CD14-positive monocyte (primary cell): ENCODE results near the gene ALKBH6. TPM values are rescaled to one million over a fixed set of nuclear protein-coding genes. Genes with fewer than 3 reads are reported as not detected.

Experiments
- DNase-seq, 3 donors: peaks; one replicate each; pipeline ENCODE4 v3.0.0-alpha.2; 2011 to 2022
- H2AFZ ChIP-seq: 2 replicates; pipeline ENCODE4 v1.6.0; 2012; ENCODE audit warnings: mild to moderate bottlenecking, low read depth, low read length, inconsistent platforms; ENCODE audit not compliant: insufficient read depth, poor library complexity, severe bottlenecking
- H3K27ac ChIP-seq, 2 donors: 1 replicate in 1 of 2; 2 replicates in 1 of 2; pipeline ENCODE4 v1.5.1; 2012 to 2013; ENCODE audit warnings: low read length in 2 of 2, control low read depth in 1 of 2, inconsistent platforms in 1 of 2, low read depth in 1 of 2, mild to moderate bottlenecking in 1 of 2
- H3K27me3 ChIP-seq, 2 donors: one replicate each; pipeline versions ENCODE4 v1.6.0 to v1.6.1; 2011 to 2013; ENCODE audit warnings: low read length in 2 of 2; ENCODE audit not compliant: control insufficient read depth in 2 of 2, insufficient read depth in 2 of 2
- H3K36me3 ChIP-seq, 2 donors: replicated peaks in 1 of 2; 1 replicate in 1 of 2; 2 replicates in 1 of 2; pipeline versions ENCODE4 v1.5.1 to v1.6.1; 2012 to 2013; ENCODE audit warnings: low read length in 2 of 2, control low read depth in 1 of 2, inconsistent platforms in 1 of 2, mild to moderate bottlenecking in 1 of 2; ENCODE audit not compliant: insufficient read depth in 2 of 2, control insufficient read depth in 1 of 2
- H3K4me1 ChIP-seq, 2 donors: 1 replicate in 1 of 2; 2 replicates in 1 of 2; pipeline versions ENCODE4 v1.5.1 to v1.6.1; 2012 to 2013; ENCODE audit warnings: low read length in 2 of 2, control low read depth in 1 of 2, inconsistent platforms in 1 of 2, mild to moderate bottlenecking in 1 of 2, moderate library complexity in 1 of 2; ENCODE audit not compliant: insufficient read depth in 2 of 2, control insufficient read depth in 1 of 2
- H3K4me2 ChIP-seq: replicated peaks from 2 replicates; pipeline ENCODE3; 2012; ENCODE audit warnings: low read length, moderate library complexity, mild to moderate bottlenecking; ENCODE audit not compliant: poor library complexity, severe bottlenecking; ENCODE audit errors: extremely low read depth
- H3K4me3 ChIP-seq, 3 experiments: fragments of 200-600 bp in 1 of 3; sonication (generic) in 1 of 3; replicated peaks in 1 of 3; 1 replicate in 2 of 3; 2 replicates in 1 of 3; pipeline ENCODE4 v1.5.1; 2011 to 2013; ENCODE audit warnings: low read length in 3 of 3, mild to moderate bottlenecking in 3 of 3, control low read depth in 2 of 3, low read depth in 2 of 3, inconsistent platforms in 1 of 3, moderate library complexity in 1 of 3
- H3K79me2 ChIP-seq: 2 replicates; pipeline ENCODE4 v1.6.0; 2012; ENCODE audit warnings: mild to moderate bottlenecking, control low read depth, inconsistent platforms, low read length, moderate library complexity; ENCODE audit not compliant: insufficient read depth
- H3K9ac ChIP-seq: 2 replicates; pipeline ENCODE4 v1.6.0; 2017; ENCODE audit warnings: low read length, mild to moderate bottlenecking; ENCODE audit not compliant: insufficient read depth, poor library complexity, severe bottlenecking
- H3K9me3 ChIP-seq, 2 donors: replicated peaks in 1 of 2; 1 replicate in 1 of 2; 2 replicates in 1 of 2; pipeline versions ENCODE4 v1.5.1 to v1.6.1; 2012 to 2013; ENCODE audit warnings: low read length in 2 of 2, control low read depth in 1 of 2; ENCODE audit not compliant: control insufficient read depth in 1 of 2, insufficient read depth in 1 of 2
- H4K20me1 ChIP-seq: 2 replicates; pipeline ENCODE4 v1.6.0; 2012; ENCODE audit warnings: mild to moderate bottlenecking, low read length, control low read depth, moderate library complexity; ENCODE audit not compliant: insufficient read depth
- H3K27ac Mint-ChIP-seq, 7 donors: one replicate each; pipeline ENCODE4 v1.8.0; 2020; ENCODE audit warnings: mild to moderate bottlenecking in 7 of 7, mixed read lengths in 7 of 7, moderate library complexity in 6 of 7, inconsistent platforms in 2 of 7
- H3K27me3 Mint-ChIP-seq, 3 donors: one replicate each; pipeline ENCODE4 v1.8.0; 2021 to 2022; ENCODE audit warnings: low read depth in 3 of 3, mild to moderate bottlenecking in 3 of 3, mixed read lengths in 3 of 3, moderate library complexity in 3 of 3, inconsistent platforms in 1 of 3
- H3K36me3 Mint-ChIP-seq, 2 donors: one replicate each; pipeline ENCODE4 v1.8.0; 2020; ENCODE audit warnings: mixed read lengths in 2 of 2, inconsistent platforms in 1 of 2, mild to moderate bottlenecking in 1 of 2
- H3K4me1 Mint-ChIP-seq: one replicate; pipeline ENCODE4 v1.8.0; 2020; ENCODE audit warnings: mild to moderate bottlenecking, mixed read lengths
- H3K4me3 Mint-ChIP-seq, 2 donors: one replicate each; pipeline ENCODE4 v1.8.0; 2020; ENCODE audit warnings: mild to moderate bottlenecking in 2 of 2, mixed read lengths in 2 of 2, moderate library complexity in 1 of 2
- H3K9me3 Mint-ChIP-seq, 7 donors: one replicate each; pipeline ENCODE4 v1.8.0; 2020 to 2022; ENCODE audit warnings: mixed read lengths in 7 of 7, mild to moderate bottlenecking in 6 of 7, moderate library complexity in 6 of 7, inconsistent platforms in 2 of 7
- WGBS: methylation state at CpG from one replicate; pipeline ENCODE4 v1.1.5; 2013; ENCODE audit warnings: missing lambda C conversion rate; ENCODE audit not compliant: insufficient coverage; 5-methylcytosine and 5-hydroxymethylcytosine counted together
- intact Hi-C, 2 donors: fragments of 100-400 bp; cut with micrococcal nuclease; formaldehyde crosslinking; loops; one replicate each; pipeline versions ENCODE4 v1.15.0 to v1.15.1; 2023
- polyA plus RNA-seq, 3 donors: library from polyadenylated mRNA; depleted of rRNA in 1 of 3; unstranded in 2 of 3; stranded (reverse) in 1 of 3; fragments of 300-500 nt in 2 of 3; fragments of >200 nt in 1 of 3; fragmentation: Illumina TruSeq in 2 of 3; gene quantifications; 1 replicate in 2 of 3; 2 replicates in 1 of 3; pipeline ENCODE4 v1.2.3, GENCODE V29; 2012 to 2021
- TF ChIP-seq, protein P1 (sequence below): fragments of 200-600 bp; IDR thresholded peaks from one replicate; pipeline ENCODE4 v1.8.0; 2022; ENCODE audit warnings: antibody characterized with exemption, mild to moderate bottlenecking

Gene ALKBH6
- polyA plus RNA-seq, 3 donors, result 13.1 to 29.3 (median 16.1) TPM

DNA sequence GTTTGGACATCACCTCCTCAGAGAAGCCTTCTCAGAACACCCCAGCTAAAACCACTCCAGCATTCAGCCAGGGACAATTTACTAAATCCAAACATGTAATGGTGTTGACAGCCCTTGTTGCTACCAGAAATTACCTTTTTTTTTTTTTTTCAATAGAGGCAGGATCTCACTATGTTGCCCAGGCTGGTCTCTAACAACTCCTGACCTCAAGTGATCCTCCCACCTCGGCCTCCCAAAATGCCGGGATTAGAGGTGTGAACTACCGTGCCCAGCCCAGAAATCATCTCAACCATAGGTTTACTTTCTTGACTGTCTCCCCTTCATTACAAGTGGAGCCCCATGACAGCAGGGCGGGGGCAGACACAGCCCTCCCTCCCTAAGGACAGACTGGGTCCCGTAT, 9.4 kb upstream of the ALKBH6 start:
- Histone ChIP-seq H3K27me3 (no peaks in the 10 kb centered on the region), H3K9ac (no peak overlapping the region), H3K4me3 (no peak overlapping the region), H2AFZ (no peak overlapping the region), H4K20me1 (no peaks in the 10 kb centered on the region), H3K27ac (no peak overlapping the region), H3K79me2 (no peaks in the 10 kb centered on the region), H3K4me2 (no peak overlapping the region), H3K36me3 (peaks cover 2 to 14% of the 10 kb centered on the region in 2 donors), H3K9me3 (no peaks in the 10 kb centered on the region), H3K4me1 (no peaks in the 10 kb centered on the region)
- H3K36me3 Mint-ChIP-seq, result peaks cover 12 to 14% of the 10 kb centered on the region in 2 donors
- DNase-seq, result no peak
- H3K27me3 Mint-ChIP-seq, result peaks cover 0 to 2% (median 0%) of the 10 kb centered on the region in 3 donors
- H3K4me3 Mint-ChIP-seq, result no peak overlapping the region
- WGBS, result 96% methylated on average over 3 of the region's 5 CpGs
- peaks cover 0 to 2% (median 0%) of the 10 kb centered on the region in 7 donors for H3K9me3 Mint-ChIP-seq
- TF ChIP-seq, protein P1, sequence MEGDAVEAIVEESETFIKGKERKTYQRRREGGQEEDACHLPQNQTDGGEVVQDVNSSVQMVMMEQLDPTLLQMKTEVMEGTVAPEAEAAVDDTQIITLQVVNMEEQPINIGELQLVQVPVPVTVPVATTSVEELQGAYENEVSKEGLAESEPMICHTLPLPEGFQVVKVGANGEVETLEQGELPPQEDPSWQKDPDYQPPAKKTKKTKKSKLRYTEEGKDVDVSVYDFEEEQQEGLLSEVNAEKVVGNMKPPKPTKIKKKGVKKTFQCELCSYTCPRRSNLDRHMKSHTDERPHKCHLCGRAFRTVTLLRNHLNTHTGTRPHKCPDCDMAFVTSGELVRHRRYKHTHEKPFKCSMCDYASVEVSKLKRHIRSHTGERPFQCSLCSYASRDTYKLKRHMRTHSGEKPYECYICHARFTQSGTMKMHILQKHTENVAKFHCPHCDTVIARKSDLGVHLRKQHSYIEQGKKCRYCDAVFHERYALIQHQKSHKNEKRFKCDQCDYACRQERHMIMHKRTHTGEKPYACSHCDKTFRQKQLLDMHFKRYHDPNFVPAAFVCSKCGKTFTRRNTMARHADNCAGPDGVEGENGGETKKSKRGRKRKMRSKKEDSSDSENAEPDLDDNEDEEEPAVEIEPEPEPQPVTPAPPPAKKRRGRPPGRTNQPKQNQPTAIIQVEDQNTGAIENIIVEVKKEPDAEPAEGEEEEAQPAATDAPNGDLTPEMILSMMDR, result no peak
- no peaks in the 10 kb centered on the region for H3K4me1 Mint-ChIP-seq
- peak overlapping the region in 1 of 7 donors; percentile 20 for H3K27ac Mint-ChIP-seq
- intact Hi-C loops, result no loop called here

GRCh38 chr19:36019061-36019670, 5.2 kb upstream of the ALKBH6 start:
- Histone ChIP-seq H2AFZ (no peak overlapping the region), H3K27ac (no peak overlapping the region), H3K4me2 (no peak overlapping the region), H3K9ac (no peak overlapping the region), H3K4me1 (peaks cover 7 to 9% of the 10 kb centered on the region in 2 donors), H3K79me2 (peaks cover 5% of the 10 kb centered on the region), H4K20me1 (no peaks in the 10 kb centered on the region), H3K36me3 (peaks cover 2 to 10% of the 10 kb centered on the region in 2 donors), H3K27me3 (no peaks in the 10 kb centered on the region), H3K4me3 (no peak overlapping the region), H3K9me3 (no peaks in the 10 kb centered on the region)
- H3K4me3 Mint-ChIP-seq, result no peak overlapping the region
- peaks cover 8% of the 10 kb centered on the region in 2 donors for H3K36me3 Mint-ChIP-seq
- H3K27ac Mint-ChIP-seq, result peak overlapping the region in 1 of 7 donors; percentile 70
- no peak for DNase-seq
- H3K27me3 Mint-ChIP-seq, result no peaks in the 10 kb centered on the region
- intact Hi-C loops, result no loop called here
- H3K4me1 Mint-ChIP-seq, result peaks cover 14% of the 10 kb centered on the region
- TF ChIP-seq, protein P1, result no peak
- whole genome bisulfite sequencing, result 98% methylated on average over 14 of the region's 22 CpGs
- H3K9me3 Mint-ChIP-seq, result no peaks in the 10 kb centered on the region
